Activated CD8-positive, alpha-beta T cell treated with anti-CD3 and anti-CD28 coated beads for 36 hours (primary cell): ENCODE measurements around the gene WDFY2. TPM values are rescaled to one million over a fixed set of nuclear protein-coding genes. Genes with fewer than 3 reads are reported as not detected.
A peak's percentile ranks its signal among the peaks of the same experiment; 100 is the strongest.

ENCODE experiments used
- ATAC-seq: fragments of 200-7000 bp; cut with Tn5 transposase; one replicate; pipeline ENCODE4 v1.10.0; 2021; ENCODE audit warnings: mild to moderate bottlenecking, moderate library complexity
- CTCF ChIA-PET: fragments of 350-600 bp; sonication (Branson Sonifier 250); formaldehyde crosslinking; loops from one replicate; lab custom pipeline; 2021; ENCODE audit warnings: antibody characterized with exemption; lab: Charles Lee
- POLR2A ChIA-PET: fragments of 350-600 bp; sonication (Branson Sonifier 250); formaldehyde crosslinking; loops from one replicate; lab custom pipeline; 2021; ENCODE audit warnings: antibody characterized with exemption; lab: Charles Lee
- DNase-seq: peaks from one replicate; pipeline ENCODE4 v3.0.0-alpha.2; 2020
- H3K27ac Mint-ChIP-seq: one replicate; pipeline ENCODE4 v1.8.0; 2021; ENCODE audit warnings: mild to moderate bottlenecking, mixed read lengths
- H3K27me3 Mint-ChIP-seq: one replicate; pipeline ENCODE4 v1.8.0; 2021; ENCODE audit warnings: mixed read lengths
- H3K36me3 Mint-ChIP-seq: one replicate; pipeline ENCODE4 v1.8.0; 2021; ENCODE audit warnings: low read depth, mixed read lengths
- H3K4me1 Mint-ChIP-seq: one replicate; pipeline ENCODE4 v1.8.0; 2021; ENCODE audit warnings: low read depth, mixed read lengths
- H3K4me3 Mint-ChIP-seq: one replicate; pipeline ENCODE4 v1.8.0; 2021; ENCODE audit warnings: mild to moderate bottlenecking, moderate library complexity, mixed read lengths
- H3K9me3 Mint-ChIP-seq: one replicate; pipeline ENCODE4 v1.8.0; 2021; ENCODE audit warnings: mixed read lengths
- intact Hi-C: fragments of 100-400 bp; cut with micrococcal nuclease; formaldehyde crosslinking; loops from one replicate; pipeline ENCODE4 v1.10.0; 2022
- total RNA-seq, 2 experiments: library from RNA; stranded (reverse); gene quantifications; one replicate each; pipeline ENCODE4 v1.2.3, GENCODE V29; 2021
- TF ChIP-seq, protein P1 (sequence below): fragments of 200-600 bp; IDR thresholded peaks from one replicate; pipeline ENCODE4 v1.8.0; 2022; ENCODE audit warnings: antibody characterized with exemption, mild to moderate bottlenecking

The WDFY2 gene
- total RNA-seq, 2 experiments from 2014 or later: 11.2 to 11.6 TPM

- intact Hi-C loops: loop anchor here (2.0 kb wide), 1 partner anchor 17 kb away; no protein-coding TSS in a partner anchor
- H3K9me3 Mint-ChIP-seq: no peaks in the 10 kb centered on the region
- TF ChIP-seq, protein P1, sequence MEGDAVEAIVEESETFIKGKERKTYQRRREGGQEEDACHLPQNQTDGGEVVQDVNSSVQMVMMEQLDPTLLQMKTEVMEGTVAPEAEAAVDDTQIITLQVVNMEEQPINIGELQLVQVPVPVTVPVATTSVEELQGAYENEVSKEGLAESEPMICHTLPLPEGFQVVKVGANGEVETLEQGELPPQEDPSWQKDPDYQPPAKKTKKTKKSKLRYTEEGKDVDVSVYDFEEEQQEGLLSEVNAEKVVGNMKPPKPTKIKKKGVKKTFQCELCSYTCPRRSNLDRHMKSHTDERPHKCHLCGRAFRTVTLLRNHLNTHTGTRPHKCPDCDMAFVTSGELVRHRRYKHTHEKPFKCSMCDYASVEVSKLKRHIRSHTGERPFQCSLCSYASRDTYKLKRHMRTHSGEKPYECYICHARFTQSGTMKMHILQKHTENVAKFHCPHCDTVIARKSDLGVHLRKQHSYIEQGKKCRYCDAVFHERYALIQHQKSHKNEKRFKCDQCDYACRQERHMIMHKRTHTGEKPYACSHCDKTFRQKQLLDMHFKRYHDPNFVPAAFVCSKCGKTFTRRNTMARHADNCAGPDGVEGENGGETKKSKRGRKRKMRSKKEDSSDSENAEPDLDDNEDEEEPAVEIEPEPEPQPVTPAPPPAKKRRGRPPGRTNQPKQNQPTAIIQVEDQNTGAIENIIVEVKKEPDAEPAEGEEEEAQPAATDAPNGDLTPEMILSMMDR: no peak
- ATAC-seq: no peak
- peaks cover 17% of the 10 kb centered on the region for H3K36me3 Mint-ChIP-seq
- ChIA-PET CTCF (interaction anchor here (1.4 to 3.4 kb wide), 4 partner anchors 9 to 26 kb away, joined by 5 to 53 read pairs (median 6); no protein-coding TSS in a partner anchor), POLR2A (interaction anchor here (0.7 to 1.7 kb wide), 6 partner anchors 9 to 382 kb away, joined by 3 to 10 read pairs (median 4); partner anchors contain the start of gene INTS6)
- DNase-seq: no peak
- peak overlapping the region; percentile 95 for H3K4me3 Mint-ChIP-seq
- H3K4me1 Mint-ChIP-seq: peaks cover 46% of the 10 kb centered on the region
- H3K27ac Mint-ChIP-seq: peak overlapping the region; percentile 90
- H3K27me3 Mint-ChIP-seq: no peaks in the 10 kb centered on the region
Observed at GRCh38 chr13:51805925-51806324, 221.7 kb downstream of the WDFY2 start.

GRCh38 chr13:51806566-51806965 lies 222.3 kb downstream of the WDFY2 start:
- H3K36me3 Mint-ChIP-seq: peaks cover 18% of the 10 kb centered on the region
- H3K27ac Mint-ChIP-seq: no peak overlapping the region
- intact Hi-C loops: no loop called here
- ChIA-PET CTCF (interaction anchor here (0.7 to 3.4 kb wide), 3 partner anchors 8 to 26 kb away, joined by 3 to 53 read pairs (median 5); no protein-coding TSS in a partner anchor), POLR2A (interaction anchor here (0.7 to 1.4 kb wide), 2 partner anchors 354 to 383 kb away, joined by 3 read pairs; partner anchors contain the start of gene INTS6)
- DNase-seq: no peak
- H3K4me3 Mint-ChIP-seq: no peak overlapping the region
- ATAC-seq: no peak
- no peaks in the 10 kb centered on the region for H3K9me3 Mint-ChIP-seq
- TF ChIP-seq, protein P1: no peak
- peaks cover 47% of the 10 kb centered on the region for H3K4me1 Mint-ChIP-seq
- H3K27me3 Mint-ChIP-seq: no peaks in the 10 kb centered on the region

- Mint-ChIP-seq H3K4me1 (peaks cover 47% of the 10 kb centered on the region), H3K9me3 (no peaks in the 10 kb centered on the region), H3K27ac (peak overlapping the region; percentile 1), H3K27me3 (no peaks in the 10 kb centered on the region), H3K36me3 (peaks cover 20% of the 10 kb centered on the region), H3K4me3 (no peak overlapping the region)
- DNase-seq: no peak
- intact Hi-C loops: no loop called here
- no peak for ATAC-seq
- ChIA-PET POLR2A (no interaction called here), CTCF (interaction anchor here (0.7 to 3.4 kb wide), 2 partner anchors 8 to 15 kb away, joined by 3 to 53 read pairs; no protein-coding TSS in a partner anchor)
- TF ChIP-seq, protein P1: no peak
Observed at GRCh38 chr13:51807041-51807440, 222.8 kb downstream of the WDFY2 start.

GRCh38 chr13:51808811-51809210 lies 224.5 kb downstream of the WDFY2 start:
- ATAC-seq (no peak), DNase-seq (no peak)
- ChIA-PET POLR2A (no interaction called here), CTCF (no interaction called here)
- intact Hi-C loops: no loop called here
- Mint-ChIP-seq H3K9me3 (no peaks in the 10 kb centered on the region), H3K27me3 (no peaks in the 10 kb centered on the region), H3K36me3 (peaks cover 20% of the 10 kb centered on the region), H3K27ac (no peak overlapping the region), H3K4me1 (peaks cover 44% of the 10 kb centered on the region), H3K4me3 (no peak overlapping the region)
- TF ChIP-seq, protein P1: no peak

- no peak for ATAC-seq
- Mint-ChIP-seq H3K27ac (peak overlapping the region; percentile 55), H3K9me3 (no peaks in the 10 kb centered on the region), H3K4me3 (no peak overlapping the region), H3K27me3 (no peaks in the 10 kb centered on the region), H3K4me1 (peaks cover 48% of the 10 kb centered on the region), H3K36me3 (peaks cover 12% of the 10 kb centered on the region)
- TF ChIP-seq, protein P1: no peak
- ChIA-PET POLR2A (interaction anchor here (0.9 to 2.2 kb wide), 3 partner anchors 9 to 13 kb away, joined by 3 to 10 read pairs (median 3); no protein-coding TSS in a partner anchor), CTCF (interaction anchor here (1.1 to 3.8 kb wide), 3 partner anchors 16 to 39 kb away, joined by 3 to 22 read pairs (median 15); no protein-coding TSS in a partner anchor)
- intact Hi-C loops: no loop called here
- DNase-seq: no peak
Observed at GRCh38 chr13:51811046-51811445, 226.8 kb downstream of the WDFY2 start.
